K562 (cell line): Measurements from ENCODE around the gene RAI2. TPM values are rescaled to one million over a fixed set of nuclear protein-coding genes. Genes with fewer than 3 reads are reported as not detected.

Source experiments
- ATAC-seq: fragments of 200-7000 bp; cut with Tn5 transposase; 3 replicates; pipeline ENCODE4 v1.9.1; 2020; ENCODE audit warnings: moderate library complexity
- BruUV-seq: library from RNA; stranded (reverse); fragments of 400-500 nt; replicated peaks from 2 replicates; lab custom pipeline; 2021; lab: Mats Ljungman, UMichigan
- CTCF ChIA-PET: fragments of 300-600 bp; formaldehyde crosslinking; extraction: SDS; loops from one replicate; lab custom pipeline; 2021; ENCODE audit warnings: low intra/inter-chr PET ratio; lab: Yijun Ruan, JAX
- POLR2A ChIA-PET: fragments of 300-600, 350-650 bp; sonication (Branson Sonifier 250); formaldehyde crosslinking; extraction: SDS; loops from one replicate; lab custom pipeline; 2021; ENCODE audit warnings: antibody characterized with exemption, inconsistent platforms; lab: Yijun Ruan, JAX
- DNase-seq, 4 experiments: peaks; one replicate each; pipeline versions ENCODE4 v3.0.0 to v3.0.0-alpha.2; 2011 to 2018; ENCODE audit warnings: low spot score in 3 of 4, mixed read lengths in 3 of 4; ENCODE audit errors: extremely low read depth in 1 of 4
- FAIRE-seq: peaks from 2 replicates; lab custom pipeline; 2011; peaks lifted over from hg19 to GRCh38; lab: Jason Lieb, UNC
- H2AFZ ChIP-seq: 2 replicates; pipeline ENCODE4 v1.6.0; 2011; ENCODE audit warnings: low read depth, low read length, control low read depth, inconsistent platforms
- H3K27ac ChIP-seq: fragments of 200-600 bp; 3 replicates; pipeline ENCODE4 v1.8.0; 2011; ENCODE audit warnings: low read depth, mild to moderate bottlenecking, control low read depth, inconsistent platforms, low read length, moderate library complexity, mixed read lengths; ENCODE audit errors: extremely low read depth
- H3K27me3 ChIP-seq, 2 experiments: fragments of 300-600 bp in 1 of 2; 2 replicates in 1 of 2; 3 replicates in 1 of 2; pipeline versions ENCODE4 v1.6.0 to v1.8.0; 2011; ENCODE audit warnings: inconsistent platforms in 2 of 2, low read length in 2 of 2, mild to moderate bottlenecking in 1 of 2, mixed read lengths in 1 of 2, moderate library complexity in 1 of 2; ENCODE audit not compliant: control insufficient read depth in 2 of 2, insufficient read depth in 2 of 2
- H3K36me3 ChIP-seq: fragments of 300-600 bp; 3 replicates; pipeline ENCODE4 v1.8.0; 2011; ENCODE audit warnings: mild to moderate bottlenecking, low read length, inconsistent platforms; ENCODE audit not compliant: control insufficient read depth, insufficient read depth
- H3K4me1 ChIP-seq, 2 experiments: fragments of 200-600 bp in 1 of 2; replicated peaks in 1 of 2; 2 replicates in 1 of 2; 3 replicates in 1 of 2; pipeline versions ENCODE4 v1.5.1 to v1.8.0; 2011; ENCODE audit warnings: inconsistent platforms in 2 of 2, low read length in 2 of 2, mild to moderate bottlenecking in 1 of 2, mixed read lengths in 1 of 2, moderate library complexity in 1 of 2; ENCODE audit not compliant: control insufficient read depth in 2 of 2, insufficient read depth in 2 of 2
- H3K4me2 ChIP-seq: 2 replicates; pipeline ENCODE4 v1.6.1; 2011; ENCODE audit warnings: low read length, control low read depth, inconsistent platforms, mixed read lengths; ENCODE audit not compliant: insufficient read depth
- H3K4me3 ChIP-seq: fragments of 200-600 bp; sonication (generic), shearing (Covaris generic); 2 replicates; pipeline ENCODE4 v1.5.1; 2016; ENCODE audit warnings: control low read depth, inconsistent platforms
- H3K79me2 ChIP-seq: fragments of 200-600 bp; 3 replicates; pipeline ENCODE4 v1.8.0; 2011; ENCODE audit warnings: low read length, inconsistent platforms; ENCODE audit not compliant: control insufficient read depth, insufficient read depth
- H3K9ac ChIP-seq, 2 experiments: 2 replicates each; pipeline versions ENCODE4 v1.6.0 to v1.6.1; 2011; ENCODE audit warnings: low read depth in 2 of 2, low read length in 2 of 2, control low read depth in 1 of 2, inconsistent platforms in 1 of 2, mild to moderate bottlenecking in 1 of 2, mixed read lengths in 1 of 2; ENCODE audit not compliant: insufficient read depth in 1 of 2
- H3K9me1 ChIP-seq: one replicate; pipeline ENCODE4 v1.6.0; 2011; ENCODE audit warnings: inconsistent platforms, mild to moderate bottlenecking, low read length, moderate library complexity; ENCODE audit not compliant: control insufficient read depth, insufficient read depth
- H3K9me3 ChIP-seq: replicated peaks from 2 replicates; pipeline ENCODE4 v1.5.1; 2011; ENCODE audit warnings: low read depth, low read length, inconsistent platforms; ENCODE audit not compliant: control insufficient read depth, insufficient read depth
- H4K20me1 ChIP-seq: replicated peaks from 2 replicates; pipeline ENCODE4 v1.6.1; 2011; ENCODE audit warnings: low read length, inconsistent platforms, mixed read lengths; ENCODE audit not compliant: control insufficient read depth, insufficient read depth
- DDX20 ChIP-seq: fragments of 450-650 bp; IDR thresholded peaks from 2 replicates; pipeline ENCODE4 v1.6.1; 2016; ENCODE audit warnings: missing genetic modification characterization, low read depth, mild to moderate bottlenecking, missing compliant biosample characterization, moderate library complexity
- FOSL1 ChIP-seq: fragments of 200-800 bp; sonication (Bioruptor generic); conservative IDR thresholded peaks from 2 replicates; pipeline ENCODE4 v1.6.1; 2016; ENCODE audit warnings: missing genetic modification characterization, missing compliant biosample characterization
- GTF2A2 ChIP-seq: IDR thresholded peaks from 2 replicates; pipeline ENCODE4 v1.6.1; 2016; ENCODE audit warnings: mild to moderate bottlenecking, missing genetic modification characterization, missing compliant biosample characterization
- KLF16 ChIP-seq: IDR thresholded peaks from 2 replicates; pipeline ENCODE4 v1.6.1; 2016; ENCODE audit warnings: antibody characterized with exemption
- MYC ChIP-seq, 2 experiments: fragments of 250-450 bp in 1 of 2; sonication (Bioruptor Pico) in 1 of 2; IDR thresholded peaks; 2 replicates each; pipeline versions ENCODE4 v1.5.1 to v1.6.1; 2012 to 2021; ENCODE audit warnings: low read depth in 2 of 2, borderline replicate concordance in 1 of 2, improper control_type of control experiment in 1 of 2, low read length in 1 of 2, mild to moderate bottlenecking in 1 of 2, moderate library complexity in 1 of 2
- NR2F6 ChIP-seq: fragments of 450-650 bp; formaldehyde crosslinking; IDR thresholded peaks from 2 replicates; pipeline ENCODE4 v1.4.0; 2020; ENCODE audit warnings: mild to moderate bottlenecking
- PHTF2 ChIP-seq: fragments of 250-450 bp; sonication (Bioruptor Pico); IDR thresholded peaks from 2 replicates; pipeline ENCODE4 v1.5.0; 2021; ENCODE audit warnings: mild to moderate bottlenecking
- POLR2B ChIP-seq: fragments of 450-650 bp; IDR thresholded peaks from 2 replicates; pipeline ENCODE4 v1.6.1; 2018; ENCODE audit warnings: low read depth; ENCODE audit not compliant: partially characterized antibody
- RBM15 ChIP-seq: fragments of 200-400 bp; formaldehyde crosslinking; IDR thresholded peaks from 2 replicates; pipeline ENCODE4 v1.6.1; 2018; ENCODE audit warnings: mild to moderate bottlenecking, low read length, moderate library complexity; ENCODE audit not compliant: insufficient read depth
- RCOR1 ChIP-seq, 2 experiments: IDR thresholded peaks; 2 replicates each; pipeline ENCODE4 v1.6.1; 2012; ENCODE audit warnings: low read depth in 2 of 2, low read length in 2 of 2, borderline replicate concordance in 1 of 2, improper control_type of control experiment in 1 of 2
- SMC3 ChIP-seq: conservative IDR thresholded peaks from 2 replicates; pipeline ENCODE4 v1.6.1; 2011; ENCODE audit warnings: low read depth, low read length, improper control_type of control experiment; ENCODE audit not compliant: insufficient read depth
- TBL1XR1 ChIP-seq, 2 experiments: IDR thresholded peaks; 2 replicates each; pipeline ENCODE4 v1.6.1; 2012; ENCODE audit warnings: improper control_type of control experiment in 2 of 2, low read length in 2 of 2, mild to moderate bottlenecking in 1 of 2
- TEAD4 ChIP-seq, 2 experiments: sonication (generic) in 1 of 2; formaldehyde crosslinking in 1 of 2; IDR thresholded peaks; 2 replicates each; pipeline versions ENCODE4 v1.6.1 to v1.8.0; 2012 to 2022; ENCODE audit warnings: borderline replicate concordance in 1 of 2, inconsistent platforms in 1 of 2, low read length in 1 of 2, mild to moderate bottlenecking in 1 of 2, missing genetic modification reagents in 1 of 2
- TGIF2 ChIP-seq: sonication (generic); formaldehyde crosslinking; IDR thresholded peaks from 2 replicates; pipeline ENCODE4 v1.8.1; 2022; ENCODE audit warnings: mild to moderate bottlenecking, missing genetic modification reagents, moderate library complexity
- ZBTB1 ChIP-seq: sonication (generic); formaldehyde crosslinking; IDR thresholded peaks from 2 replicates; pipeline ENCODE4 v1.8.1; 2023; ENCODE audit warnings: missing genetic modification reagents, low read depth, mild to moderate bottlenecking, borderline replicate concordance
- ZNF184 ChIP-seq: sonication (generic); formaldehyde crosslinking; IDR thresholded peaks from 2 replicates; pipeline ENCODE4 v1.5.0; 2020; ENCODE audit warnings: missing genetic modification reagents
- ZNF3 ChIP-seq: fragments of 250-450 bp; sonication (Bioruptor Pico); IDR thresholded peaks from 2 replicates; pipeline ENCODE4 v1.5.0; 2021; ENCODE audit warnings: mild to moderate bottlenecking, moderate library complexity
- ZNF431 ChIP-seq: sonication (generic); formaldehyde crosslinking; IDR thresholded peaks from 2 replicates; pipeline ENCODE4 v1.8.0; 2022; ENCODE audit warnings: mild to moderate bottlenecking, missing genetic modification reagents
- ZNF766 ChIP-seq: fragments of 200-800 bp; sonication (Bioruptor generic); conservative IDR thresholded peaks from 2 replicates; pipeline ENCODE4 v1.6.1; 2016; ENCODE audit warnings: missing genetic modification characterization, missing compliant biosample characterization
- WGBS: fragments of 100-300 bp; shearing (Covaris generic); methylation state at CpG from one replicate; pipeline ENCODE4 v1.1.6; 2016; ENCODE audit warnings: low coverage, mixed read lengths; ENCODE audit not compliant: insufficient coverage; ENCODE audit errors: missing lambda C conversion rate; 5-methylcytosine and 5-hydroxymethylcytosine counted together
- in situ Hi-C: fragments of 300-500 bp; cut with MboI; formaldehyde crosslinking; loops from 4 replicates; pipeline ENCODE4 v1.15.0; 2018; ENCODE audit warnings: inconsistent platforms, mixed read lengths
- intact Hi-C: fragments of 100-400 bp; cut with micrococcal nuclease; formaldehyde crosslinking; loops from 2 replicates; pipeline ENCODE4 v1.14.2; 2022
- polyA plus RNA-seq, 8 experiments: library from polyadenylated mRNA; depleted of rRNA in 4 of 8; stranded (reverse) in 5 of 8; unstranded in 3 of 8; fragments of >200 nt; fragmentation: Nextera tagmentation in 2 of 8; fragmentation: Illumina TruSeq in 1 of 8; extraction: Ambion mirVana in 2 of 8; extraction: Trizol in 1 of 8; gene quantifications; 2 replicates each; pipeline versions ENCODE4 v1.2.1 to v1.2.3, GENCODE V29; 2011 to 2014; ENCODE audit warnings: inconsistent platforms in 1 of 8, missing spikeins in 1 of 8
- total RNA-seq, 7 experiments: library from RNA; depleted of rRNA in 6 of 7; stranded (reverse); fragments of >200 nt in 6 of 7; fragmentation: Illumina TruSeq in 2 of 7; extraction: Trizol in 2 of 7; gene quantifications; 2 replicates each; pipeline versions ENCODE4 v1.2.1 to v1.2.3, GENCODE V29; 2011 to 2021; ENCODE audit warnings: low replicate concordance in 1 of 7

Gene RAI2
- total and polyA plus RNA-seq, 9 of the 15 experiments (the other 6 are each of a cell fraction or from before 2014, with no cell fraction given) = not detected

- TF ChIP-seq MYC (IDR thresholded peaks at IDR 0.05; ENCODE audit: low read depth, low read length) = no peak
- no peak for TF ChIP-seq MYC (CRISPR knock-in tag; IDR thresholded peaks at IDR 0.05; ENCODE audit: borderline replicate concordance, low read depth)
- no peak for TF ChIP-seq TBL1XR1 (IDR thresholded peaks at IDR 0.05; ENCODE audit: low read length in 2 of 2)
- TF ChIP-seq ZNF184 (CRISPR knock-in tag) = no peak
- no peak for TF ChIP-seq FOSL1 (tag)
- no peak for TF ChIP-seq NR2F6
- no peak for TF ChIP-seq PHTF2 (CRISPR knock-in tag)
- no peak for TF ChIP-seq DDX20 (tag)
Observed at GRCh38 chrX:17788956-17789562, 72.0 kb downstream of the RAI2 start (continued).

GRCh38 chrX:17788439-17788838 lies 72.7 kb downstream of the RAI2 start:
- no peak overlapping the region for H3K9ac ChIP-seq
- H3K9me1 ChIP-seq = no peaks in the 10 kb centered on the region
- no peaks in the 10 kb centered on the region for H3K9me3 ChIP-seq
- 0% methylated on average over 4 of the region's 4 CpGs for WGBS
- BruUV-seq = no TSS peak
- no peaks in the 10 kb centered on the region; a peak in 1 of 5 replicates for H3K4me1 ChIP-seq
- intact Hi-C loops = no loop called here
- ChIA-PET POLR2A (interaction anchor here (1.5 kb wide), 1 partner anchor 10 kb away, joined by 5 read pairs; no protein-coding TSS in a partner anchor), CTCF (no interaction called here)
- FAIRE-seq = peak; percentile 15
- no peak overlapping the region for H3K4me3 ChIP-seq
- no peaks in the 10 kb centered on the region for H4K20me1 ChIP-seq
- H2AFZ ChIP-seq = no peak overlapping the region
- no peak overlapping the region for H3K27ac ChIP-seq
- no peaks in the 10 kb centered on the region for H3K27me3 ChIP-seq
- H3K36me3 ChIP-seq = no peaks in the 10 kb centered on the region
- H3K4me2 ChIP-seq = no peak overlapping the region
- no peaks in the 10 kb centered on the region for H3K79me2 ChIP-seq
- in situ Hi-C loops = no loop called here
- DNase-seq = peak; percentile 52 to 74 (median 70)
- ATAC-seq = peak; percentile 90
- TF ChIP-seq ZNF431 (CRISPR knock-in tag) (no peak), ZBTB1 (CRISPR knock-in tag) (no peak), KLF16 (no peak), ZNF766 (CRISPR knock-in tag) (no peak), TEAD4 (IDR thresholded peaks at IDR 0.05; ENCODE audit: low read length) (0 out of 2 replicates have a peak, but pooled peaks have one; percentile 16), TEAD4 (CRISPR knock-in tag; IDR thresholded peaks at IDR 0.05; ENCODE audit: borderline replicate concordance) (no peak), SMC3 (peak; percentile 39; the same call in 1 of the 2 replicates), ZNF3 (CRISPR knock-in tag) (no peak), RBM15 (no peak), POLR2B (no peak), TGIF2 (no peak), GTF2A2 (tag) (no peak), RCOR1 (IDR thresholded peaks at IDR 0.05; ENCODE audit: borderline replicate concordance in 1 of 2, low read depth in 2 of 2, low read length in 2 of 2) (no peak)
